Mesendoderm (in vitro differentiated cells): ENCODE data around the gene EEF1G.

ENCODE experiments used
- DNase-seq: peaks from one replicate; pipeline ENCODE4 v3.0.0; 2013
- H2AK5ac ChIP-seq: 2 replicates; pipeline ENCODE4 v1.6.1; 2013; ENCODE audit warnings: low read length, inconsistent platforms
- H2BK120ac ChIP-seq: 2 replicates; pipeline ENCODE4 v1.6.1; 2013; ENCODE audit warnings: low read depth, mild to moderate bottlenecking, low read length, moderate library complexity, mixed read lengths
- H2BK15ac ChIP-seq: replicated peaks from 2 replicates; pipeline ENCODE4 v1.6.1; 2013; ENCODE audit warnings: low read depth, mild to moderate bottlenecking, moderate library complexity
- H2BK5ac ChIP-seq: 2 replicates; pipeline ENCODE4 v1.6.1; 2013; ENCODE audit warnings: low read length, inconsistent platforms
- H3K18ac ChIP-seq: 2 replicates; pipeline ENCODE4 v1.6.1; 2013; ENCODE audit warnings: mild to moderate bottlenecking, low read length, mixed read lengths
- H3K23ac ChIP-seq: one replicate; pipeline ENCODE4 v1.6.1; 2013; ENCODE audit warnings: low read length
- H3K27ac ChIP-seq: 2 replicates; pipeline ENCODE4 v1.5.1; 2013; ENCODE audit warnings: low read depth, mild to moderate bottlenecking, inconsistent platforms, low read length, moderate library complexity
- H3K27me3 ChIP-seq: 2 replicates; pipeline ENCODE4 v1.6.1; 2013; ENCODE audit warnings: low read length, control low read depth, mild to moderate bottlenecking, inconsistent platforms; ENCODE audit not compliant: insufficient read depth, poor library complexity
- H3K36me3 ChIP-seq: 2 replicates; pipeline ENCODE4 v1.6.1; 2013; ENCODE audit warnings: low read length, inconsistent platforms; ENCODE audit not compliant: control insufficient read depth, insufficient read depth
- H3K4ac ChIP-seq: one replicate; pipeline ENCODE4 v1.6.1; 2013; ENCODE audit warnings: low read depth, mild to moderate bottlenecking, low read length, moderate library complexity
- H3K4me1 ChIP-seq: 2 replicates; pipeline ENCODE4 v1.6.1; 2013; ENCODE audit warnings: low read depth, low read length, inconsistent platforms; ENCODE audit not compliant: control insufficient read depth
- H3K4me2 ChIP-seq: 2 replicates; pipeline ENCODE4 v1.6.1; 2013; ENCODE audit warnings: low read length
- H3K4me3 ChIP-seq: 2 replicates; pipeline ENCODE4 v1.5.1; 2013; ENCODE audit warnings: mild to moderate bottlenecking, low read length
- H3K56ac ChIP-seq: one replicate; pipeline ENCODE4 v1.6.1; 2013; ENCODE audit warnings: low read length
- H3K79me1 ChIP-seq: 2 replicates; pipeline ENCODE4 v1.6.1; 2013; ENCODE audit warnings: low read length, inconsistent platforms
- H3K79me2 ChIP-seq: 2 replicates; pipeline ENCODE4 v1.6.1; 2013; ENCODE audit warnings: mild to moderate bottlenecking, low read length; ENCODE audit not compliant: control insufficient read depth, insufficient read depth
- H3K9ac ChIP-seq: 2 replicates; pipeline ENCODE4 v1.6.1; 2013; ENCODE audit warnings: low read length, inconsistent platforms
- H4K5ac ChIP-seq: one replicate; pipeline ENCODE4 v1.6.1; 2013; ENCODE audit warnings: low read length
- H4K8ac ChIP-seq: one replicate; pipeline ENCODE4 v1.6.1; 2013; ENCODE audit warnings: low read depth, mild to moderate bottlenecking, control low read depth, low read length, moderate library complexity
- WGBS: extraction: QIAGEN DNeasy Blood & Tissue Kit; methylation state at CpG from one replicate; pipeline ENCODE4 v1.1.7; 2013; ENCODE audit warnings: low lambda C conversion rate, missing lambda C conversion rate; ENCODE audit not compliant: insufficient coverage; ENCODE audit errors: extremely low coverage; 5-methylcytosine and 5-hydroxymethylcytosine counted together

The EEF1G gene

GRCh38 chr11:62610814-62611704, 37.4 kb upstream of the EEF1G start:
- Histone ChIP-seq H3K27ac (no peak overlapping the region), H3K18ac (no peak overlapping the region), H3K23ac (peak overlapping the region; percentile 66), H3K4me3 (peak overlapping the region; percentile 82), H2BK5ac (no peak overlapping the region), H3K27me3 (no peaks in the 10 kb centered on the region), H3K36me3 (no peaks in the 10 kb centered on the region), H3K9ac (peak overlapping the region; percentile 95), H3K4ac (no peak overlapping the region), H2AK5ac (no peak overlapping the region), H3K79me2 (no peaks in the 10 kb centered on the region), H3K79me1 (no peaks in the 10 kb centered on the region), H3K56ac (peak overlapping the region; percentile 98), H4K5ac (no peak overlapping the region), H3K4me1 (peaks cover 6% of the 10 kb centered on the region), H4K8ac (no peak overlapping the region), H2BK120ac (no peak overlapping the region), H2BK15ac (no peak overlapping the region), H3K4me2 (peak overlapping the region; percentile 100)
- no peak for DNase-seq
- WGBS, result no CpG with 5 or more reads among the region's 28 CpGs

- WGBS, result no CpG with 5 or more reads among the region's 6 CpGs
- Histone ChIP-seq H3K4me2 (no peak overlapping the region), H3K18ac (no peak overlapping the region), H2BK120ac (no peak overlapping the region), H3K4ac (no peak overlapping the region), H3K23ac (no peak overlapping the region), H3K79me1 (no peaks in the 10 kb centered on the region), H3K4me1 (peaks cover 6% of the 10 kb centered on the region), H3K36me3 (no peaks in the 10 kb centered on the region), H3K4me3 (no peak overlapping the region), H4K5ac (no peak overlapping the region), H3K79me2 (no peaks in the 10 kb centered on the region), H3K56ac (no peak overlapping the region), H2BK15ac (no peak overlapping the region), H3K9ac (no peak overlapping the region), H2BK5ac (no peak overlapping the region), H3K27me3 (no peaks in the 10 kb centered on the region), H2AK5ac (no peak overlapping the region), H3K27ac (no peak overlapping the region), H4K8ac (no peak overlapping the region)
- DNase-seq, result no peak
Observed at GRCh38 chr11:62610403-62610802, 36.7 kb upstream of the EEF1G start.

- Histone ChIP-seq H3K9ac (no peak overlapping the region), H2BK5ac (no peak overlapping the region), H3K18ac (no peak overlapping the region), H2BK120ac (no peak overlapping the region), H4K8ac (no peak overlapping the region), H3K23ac (no peak overlapping the region), H3K4me1 (no peaks in the 10 kb centered on the region), H3K27ac (no peak overlapping the region), H3K4me3 (no peak overlapping the region), H4K5ac (no peak overlapping the region), H3K4ac (no peak overlapping the region), H3K56ac (no peak overlapping the region), H2BK15ac (no peak overlapping the region), H2AK5ac (no peak overlapping the region), H3K79me2 (no peaks in the 10 kb centered on the region), H3K4me2 (no peak overlapping the region), H3K27me3 (no peaks in the 10 kb centered on the region), H3K79me1 (no peaks in the 10 kb centered on the region), H3K36me3 (no peaks in the 10 kb centered on the region)
- DNase-seq, result no peak
- WGBS, result no CpG with 5 or more reads among the region's 12 CpGs
Observed at GRCh38 chr11:62608776-62609175, 35.1 kb upstream of the EEF1G start.

GRCh38 chr11:62607714-62608113, 34.0 kb upstream of the EEF1G start:
- Histone ChIP-seq H2BK5ac (no peak overlapping the region), H2BK15ac (no peak overlapping the region), H3K18ac (no peak overlapping the region), H3K79me2 (no peaks in the 10 kb centered on the region), H3K27me3 (no peaks in the 10 kb centered on the region), H3K23ac (no peak overlapping the region), H3K4ac (no peak overlapping the region), H3K4me1 (peaks cover 2% of the 10 kb centered on the region), H3K79me1 (no peaks in the 10 kb centered on the region), H3K56ac (no peak overlapping the region), H2BK120ac (no peak overlapping the region), H3K4me3 (no peak overlapping the region), H3K4me2 (no peak overlapping the region), H3K27ac (no peak overlapping the region), H2AK5ac (no peak overlapping the region), H4K5ac (no peak overlapping the region), H3K36me3 (no peaks in the 10 kb centered on the region), H4K8ac (no peak overlapping the region), H3K9ac (peak overlapping the region; percentile 4)
- no CpG with 5 or more reads among the region's 4 CpGs for WGBS
- DNase-seq, result no peak

- DNase-seq, result no peak
- Histone ChIP-seq H3K79me1 (no peaks in the 10 kb centered on the region), H3K56ac (no peak overlapping the region), H2AK5ac (no peak overlapping the region), H2BK5ac (no peak overlapping the region), H3K27me3 (no peaks in the 10 kb centered on the region), H3K36me3 (no peaks in the 10 kb centered on the region), H4K5ac (no peak overlapping the region), H3K4me3 (no peak overlapping the region), H3K9ac (no peak overlapping the region), H3K4ac (no peak overlapping the region), H2BK15ac (no peak overlapping the region), H3K27ac (no peak overlapping the region), H3K23ac (no peak overlapping the region), H4K8ac (no peak overlapping the region), H3K4me1 (peaks cover 2% of the 10 kb centered on the region), H3K4me2 (no peak overlapping the region), H3K18ac (no peak overlapping the region), H3K79me2 (peaks cover 5% of the 10 kb centered on the region), H2BK120ac (no peak overlapping the region)
- no CpG with 5 or more reads among the region's 15 CpGs for WGBS
Observed at GRCh38 chr11:62605902-62606301, 32.2 kb upstream of the EEF1G start.

- Histone ChIP-seq H3K18ac (no peak overlapping the region), H4K8ac (no peak overlapping the region), H3K27ac (no peak overlapping the region), H3K9ac (no peak overlapping the region), H3K4me3 (no peak overlapping the region), H3K79me2 (peaks cover 9% of the 10 kb centered on the region), H3K27me3 (no peaks in the 10 kb centered on the region), H3K4me2 (no peak overlapping the region), H2BK15ac (no peak overlapping the region), H4K5ac (no peak overlapping the region), H3K36me3 (no peaks in the 10 kb centered on the region), H3K4ac (no peak overlapping the region), H2AK5ac (no peak overlapping the region), H3K79me1 (no peaks in the 10 kb centered on the region), H2BK5ac (no peak overlapping the region), H3K56ac (no peak overlapping the region), H3K23ac (no peak overlapping the region), H3K4me1 (peaks cover 2% of the 10 kb centered on the region), H2BK120ac (no peak overlapping the region)
- DNase-seq, result no peak
- no CpG with 5 or more reads among the region's 6 CpGs for WGBS
Observed at GRCh38 chr11:62605467-62605866, 31.8 kb upstream of the EEF1G start.
